Kidney capillary endothelial cell (primary cell): ENCODE measurements around the gene STK25.
"Not testable (repeated sequence)": the region's sequence is repeated elsewhere in the genome, so short reads cannot be mapped to it uniquely, and the experiment has no call there.

Experiments used
- DNase-seq: peaks from one replicate; pipeline ENCODE4 v3.0.0-alpha.2; 2018; ENCODE audit warnings: low spot score

Gene STK25

GRCh38 chr2:241539616-241540374 lies 31.4 kb upstream of the STK25 start:
- DNase-seq, result no peak

- DNase-seq, result no peak
Observed at GRCh38 chr2:241538838-241539615, 30.6 kb upstream of the STK25 start.

GRCh38 chr2:241535871-241536655 lies 27.7 kb upstream of the STK25 start:
- no peak for DNase-seq

GRCh38 chr2:241534701-241535375 lies 26.5 kb upstream of the STK25 start:
- no peak for DNase-seq

- no peak for DNase-seq
Observed at GRCh38 chr2:241534293-241534692, 25.9 kb upstream of the STK25 start.

- no peak for DNase-seq
Observed at GRCh38 chr2:241532733-241533601, 24.6 kb upstream of the STK25 start.

- DNase-seq, result no peak
Observed at GRCh38 chr2:241532168-241532567, 23.8 kb upstream of the STK25 start.

- DNase-seq, result no peak
Observed at GRCh38 chr2:241531161-241531722, 22.9 kb upstream of the STK25 start.

GRCh38 chr2:241530571-241530970 lies 22.2 kb upstream of the STK25 start:
- no peak for DNase-seq

- DNase-seq, result not testable (repeated sequence)
Observed at GRCh38 chr2:241525818-241526780, 17.7 kb upstream of the STK25 start.

GRCh38 chr2:241522477-241522876 lies 14.1 kb upstream of the STK25 start:
- DNase-seq, result no peak

- no peak for DNase-seq
Observed at GRCh38 chr2:241519669-241520068, 11.3 kb upstream of the STK25 start.

GRCh38 chr2:241517297-241517696 lies 8.9 kb upstream of the STK25 start:
- DNase-seq, result no peak

- no peak for DNase-seq
Observed at GRCh38 chr2:241516520-241516965, 8.2 kb upstream of the STK25 start.

- peak; percentile 9 for DNase-seq
Observed at GRCh38 chr2:241514986-241515737, 6.8 kb upstream of the STK25 start.

GRCh38 chr2:241514553-241514952 lies 6.2 kb upstream of the STK25 start:
- DNase-seq, result peak; percentile 50

- DNase-seq, result no peak
Observed at GRCh38 chr2:241511091-241511741, 2.8 kb upstream of the STK25 start.

- DNase-seq, result no peak
Observed at GRCh38 chr2:241509155-241509784, 886 bp upstream of the STK25 start.
